22Rv1 (cell line): ENCODE measurements around the gene HBS1L.

Experiments used
- CTCF ChIP-seq: fragments of 450-650 bp; IDR thresholded peaks from 2 replicates; pipeline ENCODE4 v1.5.1; 2017; ENCODE audit warnings: mild to moderate bottlenecking
- ZFX ChIP-seq: fragments of 450-650 bp; IDR thresholded peaks from 2 replicates; pipeline ENCODE4 v1.6.1; 2017; ENCODE audit warnings: antibody characterized with exemption, borderline replicate concordance

- TF ChIP-seq CTCF = no peak
- TF ChIP-seq ZFX = no peak
Observed at GRCh38 chr6:135063926-135064325, 9.3 kb upstream of the HBS1L start.
